ENCODE measurements around the gene CEACAM18. TPM values are rescaled to one million over a fixed set of nuclear protein-coding genes. Genes with fewer than 3 reads are reported as not detected.

The CEACAM18 gene
- total and polyA plus RNA-seq, 2 of the 8 experiments (the other 6 are each of a cell fraction or from before 2014, with no cell fraction given), result not detected

GRCh38 chr19:51470966-51471365, 7.4 kb upstream of the CEACAM18 start:
- Histone ChIP-seq H2BK20ac (ENCODE audit: low read length) (no peak overlapping the region), H3K4me2 (ENCODE audit: insufficient read depth in 1 of 2, low read depth in 2 of 2, low read length in 2 of 2) (no peak overlapping the region), H3K4me1 (replicated peaks in 1 of 4; ENCODE audit: control insufficient read depth in 3 of 4, insufficient read depth in 4 of 4, low read length in 3 of 4) (no peaks in the 10 kb centered on the region), H3K4me3 (ENCODE audit: extremely low read depth in 1 of 4, insufficient read depth in 2 of 4, low read depth in 3 of 4, low read length in 4 of 4) (no peak overlapping the region), H3K36me3 (ENCODE audit: control insufficient read depth in 2 of 4, insufficient read depth in 4 of 4, low read length in 3 of 4) (no peaks in the 10 kb centered on the region), H4K91ac (replicated peaks; ENCODE audit: insufficient read length, low read length) (no peak overlapping the region), H3K14ac (ENCODE audit: insufficient read length) (no peak overlapping the region), H3K27me3 (replicated peaks in 1 of 4; ENCODE audit: control insufficient read depth in 3 of 4, extremely low read depth in 1 of 4, insufficient read depth in 3 of 4, low read length in 3 of 4) (no peaks in the 10 kb centered on the region; a peak in 1 of 7 replicates), H3K4ac (replicated peaks; ENCODE audit: insufficient read length, low read depth, low read length) (no peak overlapping the region), H3K23me2 (ENCODE audit: low read depth, low read length) (no peaks in the 10 kb centered on the region), H2BK5ac (ENCODE audit: low read depth, low read length) (no peak overlapping the region), H2BK12ac (ENCODE audit: low read depth, low read length) (no peak overlapping the region), H4K20me1 (replicated peaks in 1 of 2; ENCODE audit: control insufficient read depth in 1 of 2, insufficient read depth in 2 of 2, low read length in 2 of 2) (no peaks in the 10 kb centered on the region), H4K8ac (ENCODE audit: extremely low read depth, insufficient read depth, low read length) (no peak overlapping the region), H3K9ac (replicated peaks in 1 of 4; ENCODE audit: extremely low read depth in 1 of 4, low read depth in 3 of 4, low read length in 3 of 4) (no peak overlapping the region), H4K5ac (ENCODE audit: insufficient read length, low read depth, low read length) (no peak overlapping the region), H3K79me1 (ENCODE audit: low read depth, low read length) (no peaks in the 10 kb centered on the region), H3K56ac (replicated peaks; ENCODE audit: insufficient read length, low read depth, low read length) (no peak overlapping the region), H3K23ac (ENCODE audit: insufficient read length) (no peak overlapping the region), H3K27ac (ENCODE audit: low read depth, low read length) (no peak overlapping the region), H3K18ac (ENCODE audit: extremely low read depth, low read length) (no peak overlapping the region), H3K79me2 (ENCODE audit: control insufficient read depth in 1 of 2, insufficient read depth in 2 of 2, low read length in 2 of 2) (no peaks in the 10 kb centered on the region), H2BK120ac (replicated peaks; ENCODE audit: low read depth, low read length) (no peak overlapping the region), H2BK15ac (ENCODE audit: low read length) (no peak overlapping the region), H3K9me3 (ENCODE audit: insufficient read depth in 2 of 2, low read depth in 1 of 2, low read length in 1 of 2) (peaks cover 3 to 18% of the 10 kb centered on the region in 2 experiments; a peak in 3 of 4 replicates), H2AK5ac (ENCODE audit: low read depth, low read length) (no peak overlapping the region), H2AFZ (ENCODE audit: low read length) (no peak overlapping the region)
- no peak for FAIRE-seq
- TF ChIP-seq GTF2F1 (IDR thresholded peaks at IDR 0.05; ENCODE audit: borderline replicate concordance, low read depth, low read length) (no peak), RAD21 (IDR thresholded peaks at IDR 0.05 in 1 of 2, conservative IDR thresholded peaks at IDR 0.05 in 1 of 2; ENCODE audit: low read depth in 2 of 2, low read length in 2 of 2) (no peak), SUZ12 (IDR thresholded peaks at IDR 0.05; ENCODE audit: low read length) (no peak), HDAC6 (IDR thresholded peaks at IDR 0.05; ENCODE audit: low read depth, low read length) (no peak), YY1 (IDR thresholded peaks at IDR 0.05; ENCODE audit: low read depth, low read length) (no peak), PHF8 (conservative IDR thresholded peaks at IDR 0.05; ENCODE audit: low read depth, low read length) (no peak), POU5F1 (IDR thresholded peaks at IDR 0.05; ENCODE audit: low read depth, low read length) (no peak)
- DNase-seq (ENCODE audit: low read depth in 1 of 2, low spot score in 2 of 2), result no peak
- ChIA-PET POLR2A (ENCODE audit: partially characterized antibody) (no interaction called here), CTCF (ENCODE audit: partially characterized antibody) (interaction anchor here (0.6 to 6.6 kb wide), 12 partner anchors 11 to 304 kb away, joined by 3 to 83 read pairs (median 3); no protein-coding TSS in a partner anchor)
- WGBS, 2 experiments (ENCODE audit: extremely low coverage in 1 of 2, insufficient coverage in 1 of 2, insufficient read length in 1 of 2, insufficient replicate concordance in 2 of 2, low coverage in 1 of 2, low lambda C conversion rate in 2 of 2, missing lambda C conversion rate in 1 of 2), result 85% methylated on average over 9 of the region's 9 CpGs; no CpG with 5 or more reads in 1 of the 2 experiments

Data from H1 (cell line).